NCI-H345 treated with DMSO at 0.1 percent for 48 hours (cell line): ENCODE data around the gene CFAP97D1.

Experiments
- DNase-seq: peaks from one replicate; lab custom pipeline; 2025; ENCODE audit not compliant: unreplicated experiment; lab: John Stamatoyannopoulos, UW

The CFAP97D1 gene

GRCh38 chr17:43780135-43780534 lies at the start of gene CFAP97D1:
Gene CFAP97D1, plus strand, starts transcription at chr17:43780435. Its CDS starts 28 bp downstream, at chr17:43780463.
- no peak for DNase-seq

- no peak for DNase-seq
Measured at GRCh38 chr17:43732958-43733357, 47.3 kb upstream of the CFAP97D1 start.

GRCh38 chr17:43733956-43734355 lies 46.3 kb upstream of the CFAP97D1 start:
- no peak for DNase-seq

- DNase-seq: no peak
Measured at GRCh38 chr17:43734376-43734775, 45.9 kb upstream of the CFAP97D1 start.

- no peak for DNase-seq
Measured at GRCh38 chr17:43736389-43736788, 43.8 kb upstream of the CFAP97D1 start.

GRCh38 chr17:43737722-43738121 lies 42.5 kb upstream of the CFAP97D1 start:
- no peak for DNase-seq

- no peak for DNase-seq
Measured at GRCh38 chr17:43740541-43740940, 39.7 kb upstream of the CFAP97D1 start.

GRCh38 chr17:43741636-43742035 lies 38.6 kb upstream of the CFAP97D1 start:
- no peak for DNase-seq

- no peak for DNase-seq
Measured at GRCh38 chr17:43745541-43745940, 34.7 kb upstream of the CFAP97D1 start.

- DNase-seq: no peak
Measured at GRCh38 chr17:43750153-43750552, 30.1 kb upstream of the CFAP97D1 start.

- no peak for DNase-seq
Measured at GRCh38 chr17:43753493-43754129, 26.6 kb upstream of the CFAP97D1 start.

- no peak for DNase-seq
Measured at GRCh38 chr17:43754947-43755346, 25.3 kb upstream of the CFAP97D1 start.

GRCh38 chr17:43755389-43755875 lies 24.8 kb upstream of the CFAP97D1 start:
- DNase-seq: no peak

- DNase-seq: no peak
Measured at GRCh38 chr17:43756201-43756600, 24.0 kb upstream of the CFAP97D1 start.

- DNase-seq: no peak
Measured at GRCh38 chr17:43757171-43757660, 23.0 kb upstream of the CFAP97D1 start.

GRCh38 chr17:43758086-43758485 lies 22.1 kb upstream of the CFAP97D1 start:
- no peak for DNase-seq

GRCh38 chr17:43758497-43759174 lies 21.6 kb upstream of the CFAP97D1 start, which contains the start of gene SOST:
Gene SOST, minus strand, starts transcription at chr17:43758791. Its CDS starts 50 bp downstream, at chr17:43758741.
- DNase-seq: no peak

- no peak for DNase-seq
Measured at GRCh38 chr17:43759836-43760235, 20.4 kb upstream of the CFAP97D1 start.

- peak; percentile 80 for DNase-seq
Measured at GRCh38 chr17:43760254-43760852, 19.9 kb upstream of the CFAP97D1 start.

GRCh38 chr17:43766413-43767052 lies 13.7 kb upstream of the CFAP97D1 start:
- peak; percentile 18 for DNase-seq

- DNase-seq: no peak
Measured at GRCh38 chr17:43767053-43767712, 13.1 kb upstream of the CFAP97D1 start.
